Caco-2 (cell line): Measurements from ENCODE around the gene MYO5C. TPM values are rescaled to one million over a fixed set of nuclear protein-coding genes. Genes with fewer than 3 reads are reported as not detected.

ENCODE experiments used
- BruUV-seq: library from RNA; stranded (reverse); fragments of 400-500 nt; replicated peaks from 2 replicates; lab custom pipeline; 2021; lab: Mats Ljungman, UMichigan
- CTCF ChIA-PET: fragments of 300-600 bp; sonication (Branson Sonifier 250); formaldehyde crosslinking; loops from one replicate; lab custom pipeline; 2022; ENCODE audit warnings: antibody characterized with exemption; lab: Charles Lee
- POLR2A ChIA-PET: fragments of 300-600 bp; sonication (Branson Sonifier 250); formaldehyde crosslinking; loops from one replicate; lab custom pipeline; 2022; ENCODE audit warnings: antibody characterized with exemption; lab: Charles Lee
- DNase-seq, 2 experiments: peaks; one replicate each; pipeline versions ENCODE4 v3.0.0 to v3.0.0-alpha.2; 2020 to 2022
- H3K27me3 ChIP-seq: replicated peaks from 2 replicates; pipeline ENCODE4 v1.6.0; 2011; ENCODE audit warnings: low read length; ENCODE audit not compliant: control insufficient read depth, insufficient read depth
- H3K36me3 ChIP-seq: 2 replicates; pipeline ENCODE4 v1.5.1; 2011; ENCODE audit warnings: low read length; ENCODE audit not compliant: control insufficient read depth, insufficient read depth
- H3K4me1 ChIP-seq: fragments of 250-450 bp; sonication (Bioruptor Pico); 2 replicates; pipeline ENCODE4 v1.5.1; 2020; ENCODE audit warnings: mild to moderate bottlenecking
- H3K4me3 ChIP-seq: 2 replicates; pipeline ENCODE4 v1.5.1; 2011; ENCODE audit warnings: low read depth, mild to moderate bottlenecking, control low read depth, low read length
- H3K9me3 ChIP-seq: fragments of 250-450 bp; sonication (Bioruptor Pico); 2 replicates; pipeline ENCODE4 v1.5.1; 2020; ENCODE audit warnings: mild to moderate bottlenecking, moderate library complexity
- H3K27ac Mint-ChIP-seq: one replicate; pipeline ENCODE4 v1.8.0; 2022; ENCODE audit warnings: mixed read lengths; ENCODE audit not compliant: unreplicated experiment
- H3K27me3 Mint-ChIP-seq: one replicate; pipeline ENCODE4 v1.8.0; 2022; ENCODE audit warnings: mixed read lengths; ENCODE audit not compliant: insufficient read depth, unreplicated experiment
- H3K36me3 Mint-ChIP-seq: one replicate; pipeline ENCODE4 v1.8.0; 2022; ENCODE audit warnings: mild to moderate bottlenecking, mixed read lengths; ENCODE audit not compliant: insufficient read depth, unreplicated experiment
- H3K4me1 Mint-ChIP-seq: one replicate; pipeline ENCODE4 v1.8.0; 2022; ENCODE audit warnings: low read depth, mixed read lengths; ENCODE audit not compliant: unreplicated experiment
- H3K4me3 Mint-ChIP-seq: one replicate; pipeline ENCODE4 v1.8.0; 2022; ENCODE audit warnings: mild to moderate bottlenecking, moderate library complexity, mixed read lengths; ENCODE audit not compliant: unreplicated experiment
- H3K9me3 Mint-ChIP-seq: one replicate; pipeline ENCODE4 v1.8.0; 2022; ENCODE audit warnings: mixed read lengths; ENCODE audit not compliant: unreplicated experiment
- CTCF ChIP-seq, 2 experiments: fragments of 200-600 bp in 1 of 2; IDR thresholded peaks; 1 replicate in 1 of 2; 2 replicates in 1 of 2; pipeline versions ENCODE4 v1.5.1 to v1.8.0; 2011 to 2022; ENCODE audit warnings: antibody characterized with exemption in 1 of 2, control low read depth in 1 of 2, inconsistent platforms in 1 of 2, low read depth in 1 of 2, low read length in 1 of 2, mild to moderate bottlenecking in 1 of 2, moderate library complexity in 1 of 2; ENCODE audit not compliant: insufficient read depth in 1 of 2, severe bottlenecking in 1 of 2, unreplicated experiment in 1 of 2
- intact Hi-C: fragments of 100-400 bp; cut with micrococcal nuclease; formaldehyde crosslinking; loops from one replicate; pipeline ENCODE4 v1.10.0; 2022; ENCODE audit not compliant: unreplicated experiment
- total RNA-seq: library from RNA; stranded (reverse); gene quantifications from 2 replicates; pipeline ENCODE4 v1.2.3, GENCODE V29; 2022

Gene MYO5C
- total RNA-seq, 1 experiment from 2014 or later: 33.5 TPM

GRCh38 chr15:52214553-52214952 is 81.1 kb downstream of the MYO5C start:
- peaks cover 19% of the 10 kb centered on the region for H3K36me3 Mint-ChIP-seq
- H3K27ac Mint-ChIP-seq: no peak overlapping the region
- Histone ChIP-seq H3K36me3 (no peaks in the 10 kb centered on the region; the same call in 1 of the 2 replicates), H3K27me3 (no peaks in the 10 kb centered on the region), H3K4me3 (no peak overlapping the region), H3K9me3 (no peaks in the 10 kb centered on the region), H3K4me1 (no peaks in the 10 kb centered on the region)
- no peaks in the 10 kb centered on the region for H3K9me3 Mint-ChIP-seq
- BruUV-seq: no TSS peak
- no peaks in the 10 kb centered on the region for H3K4me1 Mint-ChIP-seq
- intact Hi-C loops: no loop called here
- no peak for DNase-seq
- H3K4me3 Mint-ChIP-seq: no peak overlapping the region
- no peak for TF ChIP-seq CTCF (IDR thresholded peaks at IDR 0.05; ENCODE audit: insufficient read depth in 1 of 2, low read depth in 1 of 2, low read length in 1 of 2, severe bottlenecking in 1 of 2, unreplicated experiment in 1 of 2)
- CTCF ChIA-PET: interaction anchor here (0.7 kb wide), 2 partner anchors 30 to 1096 kb away, joined by 3 to 4 read pairs; no protein-coding TSS in a partner anchor
- no peaks in the 10 kb centered on the region for H3K27me3 Mint-ChIP-seq
- POLR2A ChIA-PET: no interaction called here

GRCh38 chr15:52213206-52213605 is 82.4 kb downstream of the MYO5C start:
- Histone ChIP-seq H3K9me3 (no peaks in the 10 kb centered on the region), H3K27me3 (no peaks in the 10 kb centered on the region), H3K4me3 (no peak overlapping the region), H3K36me3 (no peaks in the 10 kb centered on the region; the same call in none of the 2 replicates), H3K4me1 (no peaks in the 10 kb centered on the region)
- DNase-seq: no peak
- no peaks in the 10 kb centered on the region for H3K9me3 Mint-ChIP-seq
- H3K27ac Mint-ChIP-seq: no peak overlapping the region
- H3K4me3 Mint-ChIP-seq: no peak overlapping the region
- H3K27me3 Mint-ChIP-seq: no peaks in the 10 kb centered on the region
- ChIA-PET CTCF (no interaction called here), POLR2A (no interaction called here)
- intact Hi-C loops: no loop called here
- H3K4me1 Mint-ChIP-seq: no peaks in the 10 kb centered on the region
- peaks cover 23% of the 10 kb centered on the region for H3K36me3 Mint-ChIP-seq
- TF ChIP-seq CTCF (IDR thresholded peaks at IDR 0.05; ENCODE audit: insufficient read depth in 1 of 2, low read depth in 1 of 2, low read length in 1 of 2, severe bottlenecking in 1 of 2, unreplicated experiment in 1 of 2): no peak
- BruUV-seq: no TSS peak

GRCh38 chr15:52208306-52208946 is 87.2 kb downstream of the MYO5C start:
- POLR2A ChIA-PET: no interaction called here
- no peaks in the 10 kb centered on the region for H3K4me1 Mint-ChIP-seq
- intact Hi-C loops: loop anchor here (1.0 kb wide), 2 partner anchors 25 to 226 kb away; no protein-coding TSS in a partner anchor
- CTCF ChIA-PET: interaction anchor here (0.5 to 1.8 kb wide), 19 partner anchors 9 to 1160 kb away, joined by 3 to 45 read pairs (median 5); partner anchors contain the start of gene LEO1
- Histone ChIP-seq H3K9me3 (no peaks in the 10 kb centered on the region), H3K4me1 (no peaks in the 10 kb centered on the region), H3K36me3 (peaks cover 2% of the 10 kb centered on the region), H3K27me3 (no peaks in the 10 kb centered on the region), H3K4me3 (no peak overlapping the region)
- BruUV-seq: no TSS peak
- H3K27me3 Mint-ChIP-seq: no peaks in the 10 kb centered on the region
- peak; percentile 75 to 82 for TF ChIP-seq CTCF (IDR thresholded peaks at IDR 0.05; ENCODE audit: insufficient read depth in 1 of 2, low read depth in 1 of 2, low read length in 1 of 2, severe bottlenecking in 1 of 2, unreplicated experiment in 1 of 2)
- H3K36me3 Mint-ChIP-seq: peaks cover 47% of the 10 kb centered on the region
- no peaks in the 10 kb centered on the region for H3K9me3 Mint-ChIP-seq
- peak; percentile 76 to 83 for DNase-seq
- no peak overlapping the region for H3K4me3 Mint-ChIP-seq
- H3K27ac Mint-ChIP-seq: no peak overlapping the region
